B cell (primary cell): ENCODE data around the gene PLEKHG4. TPM values are rescaled to one million over a fixed set of nuclear protein-coding genes. Genes with fewer than 3 reads are reported as not detected.

Source experiments
- ATAC-seq: fragments of 200-7000 bp; cut with Tn5 transposase; one replicate; pipeline ENCODE4 v1.10.0; 2021; ENCODE audit warnings: low read depth, mild to moderate bottlenecking, moderate number of reproducible peaks, moderate library complexity
- CTCF ChIA-PET: fragments of 350-600 bp; sonication (Branson Sonifier 250); formaldehyde crosslinking; loops from one replicate; lab custom pipeline; 2021; ENCODE audit warnings: antibody characterized with exemption, inconsistent platforms; lab: Charles Lee
- POLR2A ChIA-PET: fragments of 350-600 bp; sonication (Branson Sonifier 250); formaldehyde crosslinking; loops from one replicate; lab custom pipeline; 2021; ENCODE audit warnings: antibody characterized with exemption; lab: Charles Lee
- DNase-seq: peaks from one replicate; pipeline ENCODE4 v3.0.0; 2013
- H2AFZ ChIP-seq: 2 replicates; pipeline ENCODE4 v1.6.1; 2012; ENCODE audit warnings: mild to moderate bottlenecking, low read depth, low read length; ENCODE audit not compliant: insufficient read depth, poor library complexity, severe bottlenecking
- H3K27ac ChIP-seq, 2 donors: 1 replicate in 1 of 2; 2 replicates in 1 of 2; pipeline ENCODE4 v1.5.1; 2012 to 2013; ENCODE audit warnings: low read length in 2 of 2, mild to moderate bottlenecking in 2 of 2, moderate library complexity in 1 of 2
- H3K27me3 ChIP-seq, 4 experiments: fragments of 200-600 bp in 1 of 4; sonication (generic) in 1 of 4; replicated peaks in 1 of 4; 1 replicate in 2 of 4; 2 replicates in 2 of 4; pipeline versions ENCODE4 v1.6.1 to v1.7.0; 2013 to 2016; ENCODE audit warnings: low read length in 3 of 4, mild to moderate bottlenecking in 2 of 4, mixed read lengths in 1 of 4, moderate library complexity in 1 of 4; ENCODE audit not compliant: insufficient read depth in 4 of 4, control insufficient read depth in 3 of 4; ENCODE audit errors: control extremely low read depth in 1 of 4
- H3K36me3 ChIP-seq, 2 experiments: replicated peaks in 1 of 2; 1 replicate in 1 of 2; 2 replicates in 1 of 2; pipeline versions ENCODE4 v1.6.1 to v1.7.1; 2013; ENCODE audit warnings: low read length in 1 of 2; ENCODE audit not compliant: insufficient read depth in 2 of 2, control insufficient read depth in 1 of 2; ENCODE audit errors: control extremely low read depth in 1 of 2, extremely low read depth in 1 of 2
- H3K4me1 ChIP-seq, 2 donors: fragments of 200-600 bp in 1 of 2; sonication (generic) in 1 of 2; 1 replicate in 1 of 2; 2 replicates in 1 of 2; pipeline versions ENCODE4 v1.5.1 to v1.6.1; 2013 to 2017; ENCODE audit warnings: low read length in 2 of 2; ENCODE audit not compliant: control insufficient read depth in 2 of 2, insufficient read depth in 2 of 2
- H3K4me2 ChIP-seq: replicated peaks from 2 replicates; pipeline ENCODE3; 2012; ENCODE audit warnings: mild to moderate bottlenecking, low read depth, low read length; ENCODE audit not compliant: poor library complexity, severe bottlenecking
- H3K4me3 ChIP-seq, 5 experiments: fragments of 200-600 bp in 1 of 5; sonication (generic) in 1 of 5; 1 replicate in 3 of 5; 2 replicates in 2 of 5; pipeline versions ENCODE4 v1.5.1 to v1.7.0; 2011 to 2016; ENCODE audit warnings: low read length in 4 of 5, mild to moderate bottlenecking in 4 of 5, low read depth in 2 of 5, control low read depth in 1 of 5, moderate library complexity in 1 of 5; ENCODE audit not compliant: insufficient read depth in 1 of 5; ENCODE audit errors: control extremely low read depth in 1 of 5, extremely low read depth in 1 of 5
- H3K79me2 ChIP-seq: fragments of 200-600 bp; sonication (generic); one replicate; pipeline ENCODE4 v1.6.0; 2016; ENCODE audit warnings: low read length; ENCODE audit not compliant: control insufficient read depth, insufficient read depth
- H3K9ac ChIP-seq: fragments of 200-600 bp; sonication (generic); 2 replicates; pipeline ENCODE4 v1.6.1; 2017; ENCODE audit warnings: mild to moderate bottlenecking, low read length, moderate library complexity
- H3K9me3 ChIP-seq, 3 donors: one replicate each; pipeline versions ENCODE4 v1.6.1 to v1.7.1; 2013; ENCODE audit warnings: low read length in 2 of 3; ENCODE audit not compliant: control insufficient read depth in 2 of 3, insufficient read depth in 1 of 3; ENCODE audit errors: control extremely low read depth in 1 of 3
- H4K20me1 ChIP-seq: 2 replicates; pipeline ENCODE4 v1.6.0; 2012; ENCODE audit warnings: mild to moderate bottlenecking, low read length; ENCODE audit not compliant: insufficient read depth, control insufficient read depth, poor library complexity, severe bottlenecking
- H3K27ac Mint-ChIP-seq: one replicate; pipeline ENCODE4 v1.8.0; 2021; ENCODE audit warnings: mixed read lengths
- H3K27me3 Mint-ChIP-seq: one replicate; pipeline ENCODE4 v1.8.0; 2021; ENCODE audit warnings: mixed read lengths
- H3K4me1 Mint-ChIP-seq: one replicate; pipeline ENCODE4 v1.8.0; 2021; ENCODE audit warnings: mixed read lengths
- H3K4me3 Mint-ChIP-seq: one replicate; pipeline ENCODE4 v1.8.0; 2021; ENCODE audit warnings: mixed read lengths
- H3K9me3 Mint-ChIP-seq: one replicate; pipeline ENCODE4 v1.8.0; 2022; ENCODE audit warnings: mixed read lengths; ENCODE audit not compliant: insufficient read depth
- CTCF ChIP-seq: fragments of 200-600 bp; IDR thresholded peaks from one replicate; pipeline ENCODE4 v1.8.0; 2022; ENCODE audit warnings: antibody characterized with exemption, mild to moderate bottlenecking
- EZH2 ChIP-seq: IDR thresholded peaks from 2 replicates; pipeline ENCODE4 v1.6.1; 2012; ENCODE audit warnings: borderline replicate concordance, low read depth, mild to moderate bottlenecking, moderate library complexity, low read length; ENCODE audit not compliant: insufficient read depth, poor library complexity, severe bottlenecking
- WGBS: methylation state at CpG from one replicate; pipeline ENCODE4 v1.1.5; 2013; ENCODE audit warnings: missing lambda C conversion rate; ENCODE audit not compliant: insufficient coverage; 5-methylcytosine and 5-hydroxymethylcytosine counted together
- intact Hi-C: fragments of 100-400 bp; cut with micrococcal nuclease; formaldehyde crosslinking; loops from one replicate; pipeline ENCODE4 v1.10.0; 2022
- polyA plus RNA-seq: library from polyadenylated mRNA; depleted of rRNA; stranded (reverse); fragments of >200 nt; gene quantifications from 2 replicates; pipeline ENCODE4 v1.2.3, GENCODE V29; 2012
- total RNA-seq, 2 donors: library from RNA; stranded (reverse); fragments of 120-200 nt in 1 of 2; gene quantifications; 1 replicate in 1 of 2; 2 replicates in 1 of 2; pipeline versions ENCODE4 v1.2.3 to v1.2.4, GENCODE V29; 2013 to 2022

Gene PLEKHG4
- total and polyA plus RNA-seq, 2 donors (not counting 1 experiment from before 2014, with no cell fraction given): 6.0 to 7.1 TPM

DNA sequence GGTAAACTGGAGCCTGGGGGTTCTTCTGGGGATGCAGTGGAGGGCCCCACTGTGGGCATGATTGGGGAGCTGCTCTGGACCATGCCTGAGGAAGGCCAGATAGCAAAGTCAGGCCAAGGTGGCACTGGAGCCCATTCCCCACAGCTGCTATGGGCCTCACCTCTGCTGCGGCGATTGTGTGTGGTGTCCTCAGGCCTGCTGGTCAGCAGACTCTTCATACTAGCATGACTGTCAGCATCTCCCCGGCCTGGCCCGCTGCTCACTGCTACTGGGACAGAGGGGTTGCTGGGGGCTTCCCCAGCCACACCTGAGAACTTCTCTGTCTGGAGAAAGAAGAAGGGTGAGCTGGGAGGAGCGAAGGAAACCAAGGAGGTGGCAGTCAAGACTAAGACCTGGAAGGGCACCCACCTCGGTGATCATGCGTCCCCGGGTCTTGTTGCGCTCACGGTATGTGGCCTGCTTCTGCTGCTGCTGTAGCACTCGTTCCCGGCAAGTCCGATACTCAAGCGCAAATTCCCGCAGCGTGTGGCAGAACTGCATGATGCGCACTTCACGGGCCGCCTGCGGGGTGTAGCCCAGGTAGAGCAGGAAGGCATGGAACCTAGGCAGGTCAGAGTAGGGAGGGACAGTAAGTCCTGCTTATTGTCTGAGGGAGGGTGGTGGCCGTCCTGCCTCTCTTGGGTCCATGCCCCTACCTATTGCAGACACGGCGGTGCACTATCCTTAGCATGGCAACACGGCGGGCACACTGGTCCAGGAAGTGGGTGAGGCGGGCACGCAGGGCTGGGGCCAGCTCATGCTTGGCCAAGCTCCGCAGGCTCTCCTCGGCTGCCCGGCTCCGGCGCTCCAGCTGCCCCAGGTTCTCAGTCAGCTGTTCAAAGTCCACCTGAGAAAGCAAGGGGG is 49.2 kb upstream of the PLEKHG4 start:
- CTCF ChIA-PET: interaction anchor here (2.5 kb wide), 1 partner anchor 15 kb away, joined by 9 read pairs; no protein-coding TSS in a partner anchor
- peaks cover 19% of the 10 kb centered on the region for H4K20me1 ChIP-seq
- H2AFZ ChIP-seq: no peak overlapping the region
- H3K9me3 ChIP-seq: no peaks in the 10 kb centered on the region
- H3K4me3 ChIP-seq: no peak overlapping the region
- DNase-seq: no peak
- TF ChIP-seq EZH2 (no peak), CTCF (no peak)
- no peak for ATAC-seq
- H3K27ac Mint-ChIP-seq: no peak overlapping the region
- no peaks in the 10 kb centered on the region for H3K27me3 Mint-ChIP-seq
- no peaks in the 10 kb centered on the region for H3K27me3 ChIP-seq
- H3K79me2 ChIP-seq: peaks cover 17% of the 10 kb centered on the region
- H3K4me1 Mint-ChIP-seq: peaks cover 28% of the 10 kb centered on the region
- H3K9me3 Mint-ChIP-seq: no peaks in the 10 kb centered on the region
- POLR2A ChIA-PET: no interaction called here
- WGBS: 96% methylated on average over 32 of the region's 32 CpGs
- H3K27ac ChIP-seq: no peak overlapping the region
- peaks cover 15 to 22% of the 10 kb centered on the region in 2 donors for H3K4me1 ChIP-seq
- no peak overlapping the region for H3K4me2 ChIP-seq
- no peak overlapping the region for H3K9ac ChIP-seq
- peak overlapping the region; percentile 19 for H3K4me3 Mint-ChIP-seq
- H3K36me3 ChIP-seq: peaks cover 0 to 41% of the 10 kb centered on the region in 2 experiments
- intact Hi-C loops: no loop called here
